AG04449 (cell line): ENCODE measurements around the gene ZNF652.

Source experiments
- CTCF ChIA-PET: fragments of 350-600 bp; formaldehyde crosslinking; extraction: SDS; loops from one replicate; lab custom pipeline; 2021; ENCODE audit warnings: antibody characterized with exemption; lab: Yijun Ruan, JAX
- POLR2A ChIA-PET: fragments of 400-600, 350-600 bp; formaldehyde crosslinking; extraction: SDS; loops from one replicate; lab custom pipeline; 2020; ENCODE audit warnings: antibody characterized with exemption, inconsistent platforms; lab: Yijun Ruan, JAX
- DNase-seq: peaks from one replicate; pipeline ENCODE4 v3.0.0-alpha.2; 2010; ENCODE audit warnings: low read depth, low spot score
- H3K4me3 ChIP-seq: 2 replicates; pipeline ENCODE4 v1.5.1; 2011; ENCODE audit warnings: low read depth, mild to moderate bottlenecking, control low read depth, low read length
- TF ChIP-seq, protein P1 (sequence below): IDR thresholded peaks from one replicate; pipeline ENCODE4 v1.5.1; 2011; ENCODE audit warnings: mild to moderate bottlenecking, moderate library complexity, low read length, control low read depth, inconsistent platforms; ENCODE audit not compliant: insufficient read depth; ENCODE audit errors: missing control alignments

ZNF652 gene

DNA sequence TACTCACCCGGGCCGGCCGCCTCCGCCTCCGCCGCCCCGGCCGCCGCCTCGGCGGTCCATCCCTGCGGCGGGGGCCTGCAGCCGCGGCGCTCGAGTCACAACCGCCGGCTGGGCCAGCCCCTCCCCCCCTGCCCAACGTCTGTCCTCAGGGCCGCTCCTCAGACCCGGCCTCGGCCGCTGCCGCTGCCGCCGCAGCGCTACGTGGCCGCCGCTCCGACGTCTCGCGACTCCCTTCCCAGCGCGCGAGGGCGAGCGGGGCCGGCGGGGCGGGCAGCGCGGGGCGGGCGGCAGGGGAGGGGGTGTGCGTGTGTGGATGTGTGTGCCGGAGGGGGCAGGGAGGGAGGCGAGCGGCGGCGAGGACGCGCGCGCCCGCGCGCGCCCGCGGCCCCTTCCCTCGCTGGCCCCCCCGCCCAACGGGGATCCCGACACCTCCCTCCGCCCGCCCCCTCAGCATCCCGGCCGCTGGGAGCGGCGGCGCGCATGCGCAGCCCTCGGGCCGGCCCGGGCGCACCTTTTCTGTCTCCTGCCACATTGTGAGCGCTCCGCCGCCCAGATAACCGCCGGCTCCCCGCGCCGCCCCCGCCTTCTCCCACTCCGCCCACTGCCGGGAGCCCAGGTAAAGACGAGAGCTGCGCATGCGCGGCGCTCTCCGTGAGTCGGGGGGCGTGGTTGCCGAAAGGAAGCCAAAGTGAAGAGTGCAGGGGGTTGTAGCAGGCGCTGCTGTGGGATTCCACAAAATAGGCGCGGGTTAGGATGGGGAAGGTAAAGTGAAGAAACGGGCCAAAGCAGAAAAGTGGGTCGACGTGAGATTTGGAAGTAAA, at the start of gene ZNF652:
ZNF652 (minus strand) TSS at position 349 of the 821 bp plus-strand sequence. CDS start 44,525 bp downstream, outside the sequence.
- H3K4me3 ChIP-seq, result peak within 1 kb of the TSS; percentile 91
- no peak for DNase-seq
- POLR2A ChIA-PET, result interaction anchor here (0.7 to 1.0 kb wide), 3 partner anchors 9 to 16 kb away, joined by 3 read pairs; no protein-coding TSS in a partner anchor
- TF ChIP-seq, protein P1, sequence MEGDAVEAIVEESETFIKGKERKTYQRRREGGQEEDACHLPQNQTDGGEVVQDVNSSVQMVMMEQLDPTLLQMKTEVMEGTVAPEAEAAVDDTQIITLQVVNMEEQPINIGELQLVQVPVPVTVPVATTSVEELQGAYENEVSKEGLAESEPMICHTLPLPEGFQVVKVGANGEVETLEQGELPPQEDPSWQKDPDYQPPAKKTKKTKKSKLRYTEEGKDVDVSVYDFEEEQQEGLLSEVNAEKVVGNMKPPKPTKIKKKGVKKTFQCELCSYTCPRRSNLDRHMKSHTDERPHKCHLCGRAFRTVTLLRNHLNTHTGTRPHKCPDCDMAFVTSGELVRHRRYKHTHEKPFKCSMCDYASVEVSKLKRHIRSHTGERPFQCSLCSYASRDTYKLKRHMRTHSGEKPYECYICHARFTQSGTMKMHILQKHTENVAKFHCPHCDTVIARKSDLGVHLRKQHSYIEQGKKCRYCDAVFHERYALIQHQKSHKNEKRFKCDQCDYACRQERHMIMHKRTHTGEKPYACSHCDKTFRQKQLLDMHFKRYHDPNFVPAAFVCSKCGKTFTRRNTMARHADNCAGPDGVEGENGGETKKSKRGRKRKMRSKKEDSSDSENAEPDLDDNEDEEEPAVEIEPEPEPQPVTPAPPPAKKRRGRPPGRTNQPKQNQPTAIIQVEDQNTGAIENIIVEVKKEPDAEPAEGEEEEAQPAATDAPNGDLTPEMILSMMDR, result no peak
- CTCF ChIA-PET, result interaction anchor here (1.0 to 1.5 kb wide), 3 partner anchors 9 to 46 kb away, joined by 3 read pairs; no protein-coding TSS in a partner anchor

DNA sequence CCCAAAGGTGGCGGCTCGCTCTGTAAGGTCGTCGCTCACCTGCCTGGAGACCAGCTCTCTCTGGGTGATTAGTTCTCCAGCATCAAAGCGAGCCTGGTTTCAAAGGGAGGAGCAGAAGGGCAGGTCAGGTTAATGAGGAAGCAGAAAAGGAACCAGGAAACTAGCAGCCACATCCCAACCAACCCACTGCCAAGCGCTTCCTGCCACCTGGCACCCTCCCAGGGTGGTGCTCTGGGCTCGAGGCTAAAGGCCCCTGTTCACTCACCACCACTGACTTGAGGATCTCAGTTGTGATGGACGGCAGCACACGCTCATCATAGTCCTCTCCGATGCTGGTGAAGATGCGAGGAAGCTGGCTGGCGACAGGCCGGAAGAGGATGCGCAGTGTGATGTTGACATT, 47.0 kb upstream of the ZNF652 start:
- ChIA-PET CTCF (interaction anchor here (0.9 to 12.1 kb wide), 9 partner anchors 11 to 588 kb away, joined by 4 to 210 read pairs (median 5); no protein-coding TSS in a partner anchor), POLR2A (no interaction called here)
- DNase-seq, result no peak
- no peak overlapping the region for H3K4me3 ChIP-seq
- TF ChIP-seq, protein P1, result no peak

DNA sequence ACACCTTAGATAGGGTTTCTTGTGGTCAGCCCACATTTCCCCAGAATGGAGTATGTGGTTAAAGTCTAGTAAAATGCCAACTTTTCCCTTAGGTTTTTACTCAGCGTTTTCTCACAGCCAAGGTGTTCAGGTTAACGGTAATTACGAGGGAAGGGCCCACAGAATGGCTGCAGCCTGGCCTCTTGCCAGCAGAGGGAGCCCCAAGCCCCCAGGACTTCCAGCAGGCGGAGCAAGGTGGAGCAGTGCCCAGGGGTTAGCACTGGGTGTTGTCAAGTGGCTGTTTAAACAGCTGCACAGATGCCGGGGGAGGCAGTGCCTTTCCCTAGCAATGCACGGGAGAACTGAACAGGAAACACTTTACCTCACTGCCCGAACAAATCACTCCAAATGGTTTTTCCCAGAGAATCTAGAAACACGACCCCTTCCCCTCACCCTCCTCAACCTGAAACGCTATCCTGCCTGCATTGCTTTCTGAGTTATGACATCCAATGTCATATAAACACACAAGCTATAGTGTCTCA, 46.0 kb upstream of the ZNF652 start:
- TF ChIP-seq, protein P1, result peak; percentile 89
- ChIA-PET CTCF (interaction anchor here (0.6 to 12.1 kb wide), 18 partner anchors 10 to 590 kb away, joined by 3 to 210 read pairs (median 4); no protein-coding TSS in a partner anchor), POLR2A (no interaction called here)
- no peak for DNase-seq
- no peak overlapping the region for H3K4me3 ChIP-seq

DNA sequence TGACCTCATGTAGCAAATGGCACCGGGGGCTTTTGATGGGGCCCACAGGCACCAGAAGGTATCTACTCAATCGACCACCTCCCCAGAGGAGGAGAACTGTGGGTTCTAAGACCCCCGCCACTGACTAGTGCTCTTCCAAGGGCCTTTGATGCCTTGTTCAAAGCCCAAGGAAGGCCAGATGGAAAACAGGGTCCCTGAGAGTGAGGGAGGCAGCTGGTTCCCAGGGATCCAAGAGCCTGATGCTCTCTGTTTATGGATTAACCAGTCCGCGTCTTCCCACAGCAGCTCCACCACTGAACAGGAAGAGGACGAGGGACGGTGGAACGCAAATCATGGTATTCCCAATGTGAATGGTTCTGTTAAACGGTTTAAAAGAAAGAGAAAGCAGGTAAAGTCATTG, 45.0 kb upstream of the ZNF652 start:
- ChIA-PET POLR2A (interaction anchor here (0.6 kb wide), 2 partner anchors 67 kb away, joined by 3 read pairs; no protein-coding TSS in a partner anchor), CTCF (interaction anchor here (1.1 to 12.1 kb wide), 10 partner anchors 9 to 591 kb away, joined by 3 to 210 read pairs (median 4); no protein-coding TSS in a partner anchor)
- no peak for DNase-seq
- no peak overlapping the region for H3K4me3 ChIP-seq
- TF ChIP-seq, protein P1, result no peak

DNA sequence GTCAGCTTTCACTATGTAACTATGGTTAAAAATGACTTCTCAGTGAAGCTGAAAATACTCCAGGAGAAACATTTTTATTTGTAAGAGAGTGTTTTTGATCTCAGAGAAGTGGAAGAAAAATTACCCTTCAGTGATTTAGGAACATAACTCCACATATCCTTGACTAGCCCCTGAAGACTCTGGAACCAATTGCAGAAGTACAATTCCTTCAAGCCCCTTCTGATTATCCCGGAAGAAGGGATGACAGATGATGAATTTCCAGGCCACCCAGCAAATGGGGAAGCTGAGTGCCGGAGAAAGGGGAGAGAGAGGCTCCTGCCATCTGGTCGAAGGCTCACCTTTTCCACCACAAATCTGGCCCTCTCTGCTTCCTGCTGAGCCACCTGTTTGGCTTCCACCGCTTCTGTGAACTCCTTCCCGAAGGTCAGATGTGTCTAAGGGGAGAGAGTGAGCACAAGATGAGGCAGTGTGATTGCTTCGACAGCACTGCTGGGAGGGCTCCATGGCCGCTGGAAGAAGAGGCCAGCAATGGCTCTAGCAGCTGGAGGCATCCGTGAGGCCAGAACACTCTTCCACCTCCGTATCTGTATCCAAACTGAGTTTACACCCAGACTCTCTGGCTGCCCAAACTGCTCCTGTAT, 44.5 kb upstream of the ZNF652 start:
- H3K4me3 ChIP-seq, result no peak overlapping the region
- ChIA-PET POLR2A (no interaction called here), CTCF (interaction anchor here (1.1 to 12.1 kb wide), 4 partner anchors 9 to 161 kb away, joined by 3 to 210 read pairs (median 28); no protein-coding TSS in a partner anchor)
- TF ChIP-seq, protein P1, result no peak
- no peak for DNase-seq
